Measurements from ENCODE around the gene ITGA3.

DNA sequence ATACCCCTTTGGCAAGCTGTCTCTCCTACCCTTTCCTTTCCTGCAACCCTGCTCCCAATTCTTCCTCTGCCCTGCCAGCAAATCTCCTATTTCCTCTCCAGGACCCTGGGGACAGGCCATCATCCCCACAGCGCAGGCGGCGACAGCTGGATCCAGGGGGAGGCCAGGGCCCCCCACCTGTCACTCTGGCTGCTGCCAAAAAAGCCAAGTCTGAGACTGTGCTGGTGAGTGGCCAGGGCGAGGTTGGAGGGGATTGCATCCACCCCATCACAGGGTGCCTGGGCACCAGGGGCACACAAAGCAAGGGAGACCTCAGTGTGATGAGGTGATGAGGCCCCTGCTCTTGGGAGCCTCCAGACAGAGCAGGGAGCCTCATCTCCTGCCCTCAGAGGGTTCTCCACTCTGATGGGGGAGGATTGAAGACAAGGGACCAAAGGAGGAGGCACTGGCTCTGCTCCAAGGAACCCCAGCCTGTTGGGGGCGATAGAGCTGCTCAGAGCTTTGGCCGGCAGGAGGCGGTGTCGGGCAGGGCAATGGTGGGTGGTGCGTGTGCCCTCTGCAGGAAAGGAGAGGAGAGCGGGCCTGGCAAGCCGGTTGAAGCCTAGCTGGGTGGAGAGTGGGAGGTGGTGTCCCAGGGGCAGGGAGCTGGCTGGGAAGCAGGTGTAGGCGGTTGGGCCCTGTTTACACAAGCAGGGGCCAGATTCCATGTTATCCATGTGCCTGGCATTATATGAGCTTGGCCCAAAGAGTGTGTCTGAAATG lies 23.6 kb downstream of the ITGA3 start:
- TF ChIP-seq MAZ (IDR thresholded peaks at IDR 0.05; ENCODE audit: borderline replicate concordance, low read depth, low read length), result no peak
- TF ChIP-seq MAZ (CRISPR knock-in tag; IDR thresholded peaks at IDR 0.05; ENCODE audit: low read depth), result peak; percentile 51; the same call in 1 of the 2 replicates
- no peak for TF ChIP-seq HIVEP1 (CRISPR knock-in tag; IDR thresholded peaks at IDR 0.05)
- TF ChIP-seq, protein P1, sequence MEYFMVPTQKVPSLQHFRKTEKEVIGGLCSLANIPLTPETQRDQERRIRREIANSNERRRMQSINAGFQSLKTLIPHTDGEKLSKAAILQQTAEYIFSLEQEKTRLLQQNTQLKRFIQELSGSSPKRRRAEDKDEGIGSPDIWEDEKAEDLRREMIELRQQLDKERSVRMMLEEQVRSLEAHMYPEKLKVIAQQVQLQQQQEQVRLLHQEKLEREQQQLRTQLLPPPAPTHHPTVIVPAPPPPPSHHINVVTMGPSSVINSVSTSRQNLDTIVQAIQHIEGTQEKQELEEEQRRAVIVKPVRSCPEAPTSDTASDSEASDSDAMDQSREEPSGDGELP (IDR thresholded peaks at IDR 0.05; ENCODE audit: borderline replicate concordance, low read depth), result no peak
- TF ChIP-seq EHMT2 (IDR thresholded peaks at IDR 0.05; ENCODE audit: borderline replicate concordance, low read depth, low read length), result no peak
